Subcutaneous adipose tissue (tissue), 4 donors: Measurements from ENCODE around the gene CAMTA1. TPM values are rescaled to one million over a fixed set of nuclear protein-coding genes. Genes with fewer than 3 reads are reported as not detected.

Source experiments
- CTCF ChIP-seq: fragments of 450-650 bp; IDR thresholded peaks from one replicate; pipeline ENCODE4 v1.5.1; 2016; ENCODE audit warnings: low read depth, mild to moderate bottlenecking, control low read depth, antibody characterized with exemption, moderate library complexity
- total RNA-seq, 4 donors: library from RNA; depleted of rRNA; stranded (reverse); fragments of >200 nt; gene quantifications; one replicate each; pipeline ENCODE4 v1.1.0, GENCODE V29; 2016

CAMTA1 gene
- total RNA-seq, 4 donors from 2014 or later, result 58.6 to 82.5 (median 78.0) TPM

GRCh38 chr1:7677111-7677510 lies 891.9 kb downstream of the CAMTA1 start:
- no peak for TF ChIP-seq CTCF

- no peak for TF ChIP-seq CTCF
These were observed 892.6 kb downstream of the CAMTA1 start for GRCh38 chr1:7677815-7678214.

- TF ChIP-seq CTCF, result no peak
These were observed 893.4 kb downstream of the CAMTA1 start for GRCh38 chr1:7678491-7679158.

GRCh38 chr1:7679159-7679872 lies 894.1 kb downstream of the CAMTA1 start:
- no peak for TF ChIP-seq CTCF

GRCh38 chr1:7679873-7680206 lies 894.6 kb downstream of the CAMTA1 start:
- no peak for TF ChIP-seq CTCF

- TF ChIP-seq CTCF, result no peak
These were observed 895.1 kb downstream of the CAMTA1 start for GRCh38 chr1:7680207-7680954.

- TF ChIP-seq CTCF, result no peak
These were observed 895.7 kb downstream of the CAMTA1 start for GRCh38 chr1:7680955-7681268.
